Kidney tubule cell (primary cell): ENCODE measurements around the gene ACKR1.

Experiments used
- DNase-seq: peaks from one replicate; pipeline ENCODE4 v3.0.0-alpha.2; 2018; ENCODE audit warnings: low spot score

Gene ACKR1

GRCh38 chr1:159222075-159222865, 17.6 kb downstream of the ACKR1 start:
- DNase-seq, result no peak

- DNase-seq, result no peak
Observed at GRCh38 chr1:159223004-159223403, 18.3 kb downstream of the ACKR1 start.

GRCh38 chr1:159228554-159228953, 23.9 kb downstream of the ACKR1 start:
- no peak for DNase-seq

- no peak for DNase-seq
Observed at GRCh38 chr1:159229260-159229885, 24.7 kb downstream of the ACKR1 start.

- peak; percentile 57 for DNase-seq
Observed at GRCh38 chr1:159229896-159230295, 25.2 kb downstream of the ACKR1 start.

- DNase-seq, result no peak
Observed at GRCh38 chr1:159239551-159240220, 35.0 kb downstream of the ACKR1 start.

- no peak for DNase-seq
Observed at GRCh38 chr1:159247266-159247665, 42.6 kb downstream of the ACKR1 start.

GRCh38 chr1:159248311-159248710, 43.6 kb downstream of the ACKR1 start:
- no peak for DNase-seq

- no peak for DNase-seq
Observed at GRCh38 chr1:159250638-159251216, 46.1 kb downstream of the ACKR1 start.
